HG03066 (cell line): ENCODE results near the gene PDE4D.
A peak's percentile ranks its signal among the peaks of the same experiment; 100 is the strongest.
"Not testable (repeated sequence)": the region's sequence is repeated elsewhere in the genome, so short reads cannot be mapped to it uniquely, and the experiment has no call there.

Experiments used
- ATAC-seq: cut with Tn5 transposase; IDR thresholded peaks from one replicate; pipeline ENCODE4 v1.9.1; 2021; ENCODE audit warnings: low read depth; ENCODE audit not compliant: unreplicated experiment

PDE4D gene

DNA sequence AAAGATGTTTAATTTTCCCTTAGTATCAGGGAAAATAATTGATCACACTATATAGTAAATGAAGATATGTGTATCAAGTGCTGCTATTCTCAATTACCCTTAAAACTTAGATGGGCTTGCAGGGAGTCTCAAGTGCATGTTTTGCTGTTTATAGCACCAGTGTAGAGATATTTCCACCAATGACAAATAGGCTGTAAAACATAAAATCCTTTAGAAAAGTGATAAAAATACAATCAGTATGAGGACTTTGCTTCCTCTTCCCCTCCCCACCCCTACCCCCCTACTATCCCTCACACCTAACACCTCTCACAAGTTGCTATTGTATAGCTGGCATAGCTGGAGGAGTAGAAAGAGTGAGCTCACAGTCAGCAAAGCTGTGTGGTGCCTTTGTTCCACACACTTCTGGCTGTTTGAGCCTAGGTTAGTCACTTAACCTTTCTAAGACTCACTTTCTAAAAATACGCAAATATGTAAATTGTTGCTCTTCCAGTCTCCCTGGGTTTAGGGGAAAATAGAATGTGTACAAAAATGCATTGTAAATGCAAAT lies 93.1 kb downstream of the PDE4D start:
- ATAC-seq = no peak

DNA sequence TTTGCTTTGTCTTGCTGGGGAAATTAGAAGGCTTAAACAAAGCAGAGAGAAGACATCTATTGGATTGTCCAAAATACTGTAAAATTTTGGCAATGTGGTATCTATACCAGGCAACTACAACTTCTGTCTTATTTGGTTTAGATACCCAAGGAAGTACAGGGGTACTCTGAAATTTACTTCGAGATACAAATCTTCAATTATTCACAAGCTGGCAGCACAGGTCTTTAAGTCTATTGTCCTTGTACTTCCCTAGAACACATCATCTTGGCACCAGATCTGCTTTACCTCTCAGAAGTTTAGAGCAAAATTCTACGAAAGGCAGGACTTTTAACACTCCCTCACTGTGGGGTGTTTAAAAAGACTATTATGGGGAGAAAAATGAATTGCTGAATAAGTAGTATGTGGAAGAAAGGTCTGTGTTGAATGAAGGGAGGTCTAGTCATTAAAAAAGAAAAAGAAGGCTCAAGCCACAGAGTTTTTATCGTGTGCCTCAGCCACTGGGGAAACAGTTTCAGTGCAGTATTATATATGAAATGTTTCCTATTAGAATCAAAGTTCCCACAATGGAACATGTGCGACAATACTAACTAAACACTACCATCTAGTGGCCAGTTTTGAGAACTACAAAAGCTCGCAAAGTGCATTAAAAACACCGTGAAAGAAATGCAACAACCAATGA lies 93.7 kb downstream of the PDE4D start:
- peak; percentile 1 for ATAC-seq

GRCh38 chr5:59798862-59799667 lies 94.5 kb downstream of the PDE4D start:
- ATAC-seq = peak; percentile 69

DNA sequence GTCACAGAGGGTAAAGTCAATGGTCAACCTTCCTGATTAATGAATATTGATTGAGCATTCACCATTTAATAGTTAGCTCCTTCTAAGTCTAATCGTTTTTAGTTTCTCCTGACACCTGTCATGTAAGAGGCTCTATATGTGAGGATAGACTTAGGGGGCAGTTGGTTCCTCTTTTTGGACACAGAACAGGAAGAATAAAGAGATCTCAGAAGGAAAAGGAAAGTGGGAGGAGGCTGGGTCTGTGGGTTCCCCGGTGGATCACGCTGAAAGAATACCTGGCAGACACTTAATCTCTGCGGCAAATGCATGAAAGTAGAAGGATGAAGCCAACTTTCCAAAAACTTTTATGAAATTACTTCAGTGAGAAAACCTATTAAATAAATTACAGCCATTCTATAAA lies 98.4 kb downstream of the PDE4D start:
- no peak for ATAC-seq

DNA sequence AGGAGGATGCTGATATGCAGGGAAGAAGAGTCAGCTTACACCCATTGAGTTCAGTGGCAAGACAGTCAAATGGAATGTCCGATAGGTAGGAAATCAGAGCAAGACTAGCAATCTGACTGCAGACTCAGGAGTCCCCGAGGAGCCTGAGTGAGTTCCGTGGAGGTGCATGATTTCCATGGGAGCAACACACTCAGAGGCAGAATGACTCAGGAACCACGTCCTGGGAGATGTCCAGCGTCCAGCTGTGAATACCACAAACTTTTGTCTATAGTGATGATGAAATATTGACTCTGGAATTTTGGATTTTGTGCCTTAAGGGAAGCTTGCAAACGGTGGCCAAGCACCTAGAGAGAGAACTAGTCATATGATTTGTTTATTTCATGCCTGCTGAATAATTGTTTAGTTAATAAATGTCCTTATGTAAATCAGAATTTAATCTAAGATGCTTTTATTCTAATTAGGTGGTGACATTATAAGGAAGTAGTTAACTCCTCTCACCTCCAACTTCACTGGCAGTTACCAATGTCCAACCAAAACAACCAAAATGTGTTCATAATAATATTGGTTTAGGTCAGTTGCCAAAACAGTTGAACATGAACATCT lies 100.4 kb downstream of the PDE4D start:
- no peak for ATAC-seq

GRCh38 chr5:59791617-59792016 lies 101.9 kb downstream of the PDE4D start:
- no peak for ATAC-seq

GRCh38 chr5:59790776-59791475 lies 102.6 kb downstream of the PDE4D start:
- ATAC-seq = peak; percentile 35

GRCh38 chr5:59790376-59790775 lies 103.2 kb downstream of the PDE4D start:
- peak; percentile 72 for ATAC-seq

DNA sequence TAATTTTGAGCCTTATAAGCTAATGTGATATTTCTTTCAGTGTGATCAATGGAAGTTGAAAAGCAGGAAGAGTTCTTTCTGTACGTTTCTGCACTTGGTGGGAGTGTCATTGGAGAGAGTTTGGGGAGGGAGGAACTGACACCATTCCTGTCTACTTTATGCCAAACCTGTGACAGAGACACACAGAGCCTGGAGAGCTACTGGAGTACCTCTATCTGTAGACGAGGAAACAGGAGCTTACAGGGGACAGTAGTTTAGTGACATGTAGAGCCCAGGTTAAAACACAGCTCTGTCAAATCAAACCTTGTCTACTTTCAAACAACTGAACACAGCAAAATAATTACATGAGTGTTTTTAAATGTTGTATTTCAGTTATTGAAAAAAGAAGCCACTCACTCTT lies 103.6 kb downstream of the PDE4D start:
- ATAC-seq = no peak

DNA sequence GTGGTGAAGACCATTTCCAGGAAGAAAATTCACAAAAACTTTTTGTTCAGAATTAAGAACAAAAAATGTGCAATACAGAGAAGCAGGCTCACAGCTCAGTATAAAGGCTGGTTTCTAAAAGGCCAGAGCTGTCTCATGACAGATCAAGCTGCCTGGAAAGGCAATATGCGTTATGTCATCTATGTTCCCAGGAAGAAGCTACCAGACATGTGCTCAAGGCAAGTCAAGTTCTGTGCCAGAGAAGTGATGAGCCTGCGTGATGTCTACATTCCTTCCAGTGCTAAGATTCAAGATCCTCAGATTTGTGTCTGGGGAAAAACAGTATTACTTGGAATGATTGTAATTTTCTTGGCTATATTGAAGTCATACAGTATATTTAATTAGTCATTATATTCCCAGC lies 104.3 kb downstream of the PDE4D start:
- ATAC-seq = no peak

- no peak for ATAC-seq
These were observed 107.2 kb downstream of the PDE4D start for GRCh38 chr5:59786334-59786805.

DNA sequence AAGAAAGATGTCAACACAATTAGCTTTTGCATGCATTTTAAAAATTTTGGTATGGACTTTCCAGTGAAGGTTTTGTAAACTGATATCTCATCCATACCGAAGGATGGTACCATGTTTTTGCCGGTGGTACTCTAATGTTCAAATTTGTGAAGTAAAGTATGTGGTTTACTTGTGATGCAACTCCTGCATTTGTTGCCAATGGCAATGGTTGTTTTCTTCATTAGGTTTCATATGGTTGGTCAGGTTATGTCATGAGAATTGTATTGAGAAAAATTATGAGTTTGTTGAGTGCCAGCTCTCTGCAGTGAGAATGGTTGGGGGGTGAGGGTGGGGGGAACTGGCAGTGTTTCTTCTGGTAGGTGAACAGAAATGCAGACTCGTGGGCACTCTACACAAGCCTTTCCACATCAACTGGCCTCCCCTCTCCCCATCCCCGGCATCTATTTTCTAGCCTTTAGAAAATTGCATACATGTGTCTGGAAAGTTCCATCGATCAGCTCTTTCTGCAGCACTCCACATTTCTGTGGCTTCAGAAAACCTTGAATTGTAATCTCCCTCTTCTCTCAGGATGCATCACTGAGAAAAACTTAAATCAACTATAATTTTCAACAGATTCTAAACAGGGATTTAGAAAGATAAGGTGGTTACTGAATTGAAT lies 107.7 kb downstream of the PDE4D start:
- ATAC-seq = no peak

- ATAC-seq = not testable (repeated sequence)
These were observed 108.8 kb downstream of the PDE4D start for GRCh38 chr5:59784708-59785107.

DNA sequence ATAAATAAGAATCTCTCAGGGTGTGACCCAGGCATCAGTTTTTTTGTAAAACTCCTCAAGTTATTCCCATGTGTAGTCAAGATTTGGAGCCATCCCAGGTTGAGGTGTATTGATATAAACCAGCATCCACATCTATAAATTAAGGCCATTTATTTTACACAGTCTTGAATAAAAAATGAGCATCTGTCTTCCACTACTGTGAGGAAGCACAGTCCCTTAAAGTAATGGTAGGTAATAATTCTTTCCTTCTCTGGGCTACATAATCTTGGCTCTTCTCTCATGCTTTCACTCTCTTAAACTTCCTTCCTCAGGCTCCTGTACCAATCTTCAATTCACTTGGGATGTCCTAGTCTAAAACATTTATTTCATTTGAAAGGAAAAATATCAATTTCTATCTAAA lies 110.3 kb downstream of the PDE4D start:
- ATAC-seq = no peak

DNA sequence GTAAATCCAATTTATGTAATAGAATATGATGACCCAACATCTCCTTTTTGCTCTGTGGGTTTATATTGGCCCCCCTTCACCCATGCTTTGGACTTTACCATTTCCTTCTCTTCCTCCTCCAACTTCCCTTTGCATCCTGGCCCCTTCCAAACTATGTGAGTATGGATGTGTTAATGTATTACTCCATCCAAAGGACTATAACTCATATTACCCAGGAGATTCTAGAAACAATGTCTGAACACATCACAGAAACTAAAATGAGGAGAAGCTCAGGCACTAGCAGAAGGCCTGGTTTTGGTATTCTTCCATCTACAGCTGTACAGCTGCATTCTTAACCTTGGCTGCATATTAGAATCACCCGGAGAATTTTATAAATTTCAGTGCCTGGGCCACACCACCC lies 110.7 kb downstream of the PDE4D start:
- no peak for ATAC-seq

- ATAC-seq = no peak
These were observed 114.1 kb downstream of the PDE4D start for GRCh38 chr5:59779453-59779852.

DNA sequence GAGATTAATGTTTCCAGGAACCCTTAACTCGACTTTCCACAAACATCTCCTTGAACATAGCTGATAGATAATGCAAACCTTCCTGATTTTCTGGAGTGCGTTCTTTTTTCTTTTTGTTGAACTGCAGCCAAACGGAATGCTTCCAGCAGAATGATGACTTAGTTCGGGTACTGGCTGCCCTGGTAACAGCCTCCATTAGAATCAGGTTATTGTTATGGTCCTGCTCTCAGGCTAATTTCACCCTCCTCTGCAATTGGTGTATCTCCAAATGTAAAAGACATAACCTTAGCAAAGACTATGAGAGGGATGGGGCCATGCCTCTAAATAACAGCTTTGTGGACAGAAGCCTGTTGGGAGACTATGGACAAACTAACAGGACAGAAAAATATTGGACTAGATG lies 116.5 kb downstream of the PDE4D start:
- no peak for ATAC-seq

DNA sequence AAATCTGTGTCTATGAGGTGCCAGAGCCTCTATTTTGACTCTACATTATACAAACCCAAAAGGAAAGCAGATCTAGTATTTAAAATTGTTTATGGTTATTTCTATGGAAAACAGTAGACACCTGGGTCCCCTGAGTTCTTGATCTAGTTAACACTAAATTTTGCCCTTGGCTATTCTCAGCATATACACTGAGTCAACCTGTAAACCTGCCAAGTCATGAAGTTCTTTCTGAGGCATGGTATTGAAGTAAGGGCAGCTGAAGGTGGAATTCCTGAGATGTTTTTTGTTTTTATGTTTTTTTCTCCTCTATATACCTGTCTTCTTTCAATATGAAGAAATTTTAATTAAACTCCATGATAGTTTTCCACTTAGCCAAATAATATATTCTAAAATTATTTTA lies 120.2 kb downstream of the PDE4D start:
- no peak for ATAC-seq

DNA sequence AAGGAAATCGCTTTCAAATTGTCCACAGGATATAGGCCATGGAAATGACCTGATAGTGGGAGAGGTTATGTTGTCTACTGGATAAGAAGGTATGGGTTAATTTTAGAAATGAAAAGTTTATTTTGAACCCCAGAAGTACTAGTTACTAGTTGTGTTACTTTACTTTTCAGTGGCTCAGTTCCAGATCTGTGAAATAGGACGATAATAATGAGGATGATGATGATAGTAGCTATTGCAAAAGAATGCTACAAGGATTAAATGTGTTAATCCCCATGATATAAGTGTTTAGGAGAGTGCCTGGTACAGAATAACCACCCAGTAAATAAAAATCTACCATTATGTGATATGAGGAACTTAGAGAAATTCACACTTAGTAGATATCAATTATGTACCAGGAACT lies 120.8 kb downstream of the PDE4D start:
- no peak for ATAC-seq

GRCh38 chr5:59772206-59772605 lies 121.3 kb downstream of the PDE4D start:
- ATAC-seq = no peak
